Erythroblast (primary cell): Measurements from ENCODE around the gene LZTR1.
"Not testable (repeated sequence)": the region's sequence is repeated elsewhere in the genome, so short reads cannot be mapped to it uniquely, and the experiment has no call there.

Source experiments
- DNase-seq, 2 experiments: peaks; one replicate each; lab custom pipeline; 2025; lab: John Stamatoyannopoulos, UW
- GATA1 ChIP-seq: IDR thresholded peaks from 2 replicates; pipeline ENCODE4 v1.6.1; 2011; ENCODE audit warnings: low read depth, mild to moderate bottlenecking, control low read depth, low read length, moderate library complexity
- POLR2A ChIP-seq: IDR thresholded peaks from 2 replicates; pipeline ENCODE4 v1.6.1; 2011; ENCODE audit warnings: mild to moderate bottlenecking, low read length

The LZTR1 gene

GRCh38 chr22:20996031-20996410, 13.9 kb downstream of the LZTR1 start:
- TF ChIP-seq GATA1: no peak
- no peak for TF ChIP-seq POLR2A

GRCh38 chr22:20996598-20997535, 14.8 kb downstream of the LZTR1 start:
- DNase-seq: no peak
- TF ChIP-seq GATA1: no peak

More at GRCh38 chr22:20996031-20996410, 13.9 kb downstream of the LZTR1 start:
- no peak for DNase-seq

- no peak for TF ChIP-seq GATA1
- TF ChIP-seq POLR2A: peak; percentile 18
- DNase-seq: no peak
Observed at GRCh38 chr22:20997536-20998257, 15.6 kb downstream of the LZTR1 start.

- TF ChIP-seq GATA1: no peak
- no peak for TF ChIP-seq POLR2A
- no peak for DNase-seq
Observed at GRCh38 chr22:20998411-20999336, 16.6 kb downstream of the LZTR1 start.

- no peak for DNase-seq
- TF ChIP-seq POLR2A (no peak), GATA1 (no peak)
Observed at GRCh38 chr22:20999350-21000206, 17.5 kb downstream of the LZTR1 start.

GRCh38 chr22:21000207-21000986, 18.3 kb downstream of the LZTR1 start:
- no peak for TF ChIP-seq POLR2A
- no peak for TF ChIP-seq GATA1
- no peak for DNase-seq

- TF ChIP-seq POLR2A (no peak), GATA1 (no peak)
- peak in 1 of 2 experiments; percentile 58 for DNase-seq
Observed at GRCh38 chr22:21000987-21001600, 19.0 kb downstream of the LZTR1 start.

GRCh38 chr22:21001601-21002325, 19.7 kb downstream of the LZTR1 start, which contains the start of gene THAP7:
THAP7 (minus strand) TSS chr22:21002118; CDS start chr22:21001911, 207 bp downstream.
- DNase-seq: peak; percentile 96 to 97
- no peak for TF ChIP-seq GATA1
- TF ChIP-seq POLR2A: peak; percentile 87

- TF ChIP-seq GATA1 (no peak), POLR2A (no peak)
Observed at GRCh38 chr22:21003782-21004181, 21.7 kb downstream of the LZTR1 start.

GRCh38 chr22:21009208-21009607, 27.1 kb downstream of the LZTR1 start:
- DNase-seq: not testable (repeated sequence)

More at GRCh38 chr22:21003782-21004181, 21.7 kb downstream of the LZTR1 start:
- peak; percentile 15 to 18 for DNase-seq
